Measurements from ENCODE around the gene CES5A.

DNA sequence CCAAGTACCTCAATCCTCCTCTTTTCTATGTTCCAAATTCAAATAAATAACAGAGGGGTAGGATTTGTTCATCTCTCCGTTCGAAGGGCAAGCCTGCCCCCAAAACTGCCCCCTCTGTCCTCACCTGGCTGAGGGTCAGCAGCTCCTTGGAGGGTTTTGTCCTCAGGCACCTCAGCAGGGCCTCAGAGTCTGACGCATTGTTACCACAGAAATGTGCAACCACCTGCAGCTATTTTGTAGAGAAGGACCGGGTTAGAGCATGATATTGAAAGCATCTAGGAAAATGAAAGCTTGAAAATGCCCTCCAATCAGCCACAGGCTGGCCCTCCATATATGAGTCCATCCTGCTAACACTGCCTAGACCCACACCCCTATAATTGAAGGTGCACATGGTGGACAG lies 13.9 kb downstream of the CES5A start:
- no peak for TF ChIP-seq MYC (IDR thresholded peaks at IDR 0.05; ENCODE audit: low read depth, low read length)
- TF ChIP-seq POLR2A (IDR thresholded peaks at IDR 0.05; ENCODE audit: extremely low read depth, insufficient read length), result no peak
- TF ChIP-seq, protein P1, sequence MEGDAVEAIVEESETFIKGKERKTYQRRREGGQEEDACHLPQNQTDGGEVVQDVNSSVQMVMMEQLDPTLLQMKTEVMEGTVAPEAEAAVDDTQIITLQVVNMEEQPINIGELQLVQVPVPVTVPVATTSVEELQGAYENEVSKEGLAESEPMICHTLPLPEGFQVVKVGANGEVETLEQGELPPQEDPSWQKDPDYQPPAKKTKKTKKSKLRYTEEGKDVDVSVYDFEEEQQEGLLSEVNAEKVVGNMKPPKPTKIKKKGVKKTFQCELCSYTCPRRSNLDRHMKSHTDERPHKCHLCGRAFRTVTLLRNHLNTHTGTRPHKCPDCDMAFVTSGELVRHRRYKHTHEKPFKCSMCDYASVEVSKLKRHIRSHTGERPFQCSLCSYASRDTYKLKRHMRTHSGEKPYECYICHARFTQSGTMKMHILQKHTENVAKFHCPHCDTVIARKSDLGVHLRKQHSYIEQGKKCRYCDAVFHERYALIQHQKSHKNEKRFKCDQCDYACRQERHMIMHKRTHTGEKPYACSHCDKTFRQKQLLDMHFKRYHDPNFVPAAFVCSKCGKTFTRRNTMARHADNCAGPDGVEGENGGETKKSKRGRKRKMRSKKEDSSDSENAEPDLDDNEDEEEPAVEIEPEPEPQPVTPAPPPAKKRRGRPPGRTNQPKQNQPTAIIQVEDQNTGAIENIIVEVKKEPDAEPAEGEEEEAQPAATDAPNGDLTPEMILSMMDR (IDR thresholded peaks at IDR 0.05; ENCODE audit: low read depth, low read length), result no peak
- no peak for TF ChIP-seq MAX (IDR thresholded peaks at IDR 0.05; ENCODE audit: low read depth, low read length)
